ENCODE measurements around the gene SOX13. TPM values are rescaled to one million over a fixed set of nuclear protein-coding genes. Genes with fewer than 3 reads are reported as not detected.

Gene SOX13
- 7.6 and 7.9 TPM in 2 replicates for total RNA-seq

DNA sequence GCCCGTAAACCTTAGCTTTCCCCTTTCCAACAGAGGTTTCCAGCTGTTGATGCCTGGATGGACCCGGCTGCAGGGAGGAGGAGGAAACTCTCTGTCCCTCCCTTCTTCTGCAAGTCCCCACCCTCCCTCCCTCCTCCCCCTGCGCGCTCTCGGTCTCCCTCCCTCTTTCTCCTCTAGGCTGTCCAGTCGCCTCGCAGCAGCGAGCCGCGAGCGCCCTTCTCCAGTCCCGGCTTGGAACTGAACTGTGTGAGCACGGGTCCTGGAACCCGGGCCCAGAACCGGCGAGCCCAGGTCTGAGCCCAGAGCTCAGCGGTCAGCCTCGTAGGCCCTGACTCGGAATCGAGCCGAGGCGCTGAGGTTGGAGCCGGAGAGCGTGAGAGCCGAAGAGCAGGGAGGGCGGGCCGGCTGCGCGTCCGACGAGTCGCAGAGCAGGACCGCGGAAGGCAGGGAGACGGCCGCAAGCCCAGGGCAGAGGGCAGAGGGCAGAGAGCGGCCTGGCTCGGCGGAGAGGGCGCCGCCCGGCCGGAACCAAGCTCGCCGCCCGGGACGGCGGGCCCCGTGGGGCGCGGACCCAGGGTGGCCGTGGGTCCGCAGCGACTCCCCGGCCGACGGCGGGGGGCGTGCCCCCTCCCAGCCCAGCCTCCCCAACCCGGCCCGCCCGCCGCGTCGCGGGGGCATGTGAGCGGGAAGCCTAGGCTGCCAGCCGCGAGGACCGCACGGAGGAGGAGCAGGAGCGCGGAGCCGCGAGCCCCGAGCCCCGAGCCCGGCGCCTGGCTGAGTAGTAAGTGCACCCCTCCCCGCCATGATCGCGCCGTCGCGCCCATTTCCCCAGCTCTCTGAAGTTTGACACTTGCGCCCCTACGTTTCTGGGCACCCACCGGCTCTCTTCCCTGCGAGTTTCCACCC lies at the start of gene SOX13:
Gene SOX13 (plus strand): TSS at position 185 of the 906 bp plus-strand sequence. CDS start 39,801 bp downstream, outside the sequence.

GRCh38 chr1:204151552-204152309 lies 78.8 kb downstream of the SOX13 start, which contains the start of gene ETNK2:
ETNK2 (minus strand) TSS chr1:204152044; CDS start chr1:204151852, 192 bp downstream.

DNA sequence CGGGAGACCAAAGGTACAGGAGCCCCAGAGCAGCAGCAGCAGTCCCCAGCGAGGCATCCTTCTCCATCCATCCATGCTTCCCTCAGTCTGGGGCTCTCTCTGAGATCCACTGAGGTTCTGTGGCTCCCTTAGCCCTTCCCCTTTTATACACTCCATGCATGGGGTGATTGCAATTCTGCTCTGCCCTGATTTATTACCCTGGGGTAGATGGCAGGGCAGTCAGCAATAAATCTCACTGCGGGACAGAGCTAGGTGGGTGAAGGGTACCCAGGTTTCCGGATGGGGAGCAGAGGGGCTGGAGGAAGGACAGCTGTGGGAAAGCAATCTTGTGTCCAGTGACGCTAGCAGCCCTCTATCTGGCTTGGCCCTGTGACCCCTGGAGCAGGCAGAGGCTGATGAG lies 93.3 kb downstream of the SOX13 start, which contains the start of gene REN:
Gene REN (minus strand): TSS at position 119 of the 400 bp plus-strand sequence. CDS start 44 bp downstream, at position 75.

Other genes with a start within 250 kb of the SOX13 start
- 24.8 and 33.6 TPM in 2 replicates for gene SNRPE, start 211.5 kb upstream of the SOX13 start, total RNA-seq
- 0.78 and 1.5 TPM in 2 replicates for gene ETNK2, start 78.9 kb downstream of the SOX13 start, total RNA-seq
- gene REN, start 93.2 kb downstream of the SOX13 start, total RNA-seq: not detected in 2 replicates
- gene KISS1, start 123.4 kb downstream of the SOX13 start, total RNA-seq: not detected in 2 replicates
- gene GOLT1A, start 140.9 kb downstream of the SOX13 start, total RNA-seq: not detected in 2 replicates